C4-2B (cell line): Measurements from ENCODE around the gene GHRHR.

Experiments used
- CTCF ChIP-seq: fragments of 450-650 bp; conservative IDR thresholded peaks from 2 replicates; pipeline ENCODE4 v1.5.1; 2017; ENCODE audit warnings: mild to moderate bottlenecking
- ZFX ChIP-seq: fragments of 450-650 bp; IDR thresholded peaks from 2 replicates; pipeline ENCODE4 v1.6.1; 2017

- TF ChIP-seq CTCF, result no peak
- TF ChIP-seq ZFX, result no peak
These were observed 55.8 kb downstream of the GHRHR start for GRCh38 chr7:31019509-31019908.
